ENCODE measurements around the gene PRR22. TPM values are rescaled to one million over a fixed set of nuclear protein-coding genes. Genes with fewer than 3 reads are reported as not detected.
A peak's percentile ranks its signal among the peaks of the same experiment; 100 is the strongest.

PRR22 gene
- total RNA-seq, 1 donor from 2014 or later, result 0.53 TPM

DNA sequence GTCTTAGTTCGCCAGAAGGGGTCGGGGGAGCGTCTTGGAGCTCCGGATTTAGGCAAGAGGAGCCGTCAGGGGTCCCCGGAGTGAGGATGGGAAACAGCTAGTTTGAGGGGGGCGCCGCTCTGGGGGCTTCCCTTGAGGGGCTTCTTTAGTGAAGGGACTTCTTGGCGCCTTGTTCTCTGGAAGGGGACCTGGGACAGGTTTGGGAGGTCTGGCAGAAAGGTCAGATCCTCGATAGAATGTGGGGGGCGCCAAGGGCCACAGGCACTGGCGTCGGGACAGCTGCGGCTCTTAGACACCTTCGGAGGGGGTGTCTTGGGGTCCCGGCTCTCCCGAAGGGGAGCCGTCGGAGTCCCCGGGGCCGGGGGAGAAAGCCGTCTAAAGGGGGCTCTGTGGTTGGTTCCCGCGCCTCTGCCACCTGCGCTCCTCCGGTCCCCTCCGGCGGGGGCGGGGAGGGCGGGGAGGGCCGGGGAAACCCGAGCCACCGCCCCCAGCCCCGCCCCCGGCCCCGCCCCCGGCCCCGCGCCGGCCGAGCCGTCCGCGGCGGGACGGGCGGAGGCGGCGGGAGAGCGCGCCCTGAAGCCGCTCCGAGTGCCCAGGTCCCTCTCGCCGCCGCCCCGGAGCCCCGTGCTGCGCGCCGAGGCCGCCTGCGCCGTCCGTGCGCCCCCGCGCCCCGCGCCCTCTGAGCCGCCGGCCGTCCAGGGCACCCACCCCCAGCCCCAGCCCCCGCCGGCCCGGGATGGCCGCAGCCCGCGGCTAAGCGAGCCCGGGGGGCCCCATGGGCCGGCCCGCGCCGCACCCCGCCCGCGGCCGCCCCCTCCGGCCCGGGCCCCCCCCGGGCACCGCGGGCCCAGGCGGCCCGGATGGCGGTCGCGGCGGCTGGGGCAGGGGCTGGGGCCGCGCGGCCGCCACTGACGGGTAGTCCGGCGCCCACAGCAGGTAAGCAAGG is 20.2 kb upstream of the PRR22 start, which contains the start of gene NRTN:
Gene NRTN, plus strand, starts transcription at position 552 of the 946 bp plus-strand sequence. CDS start 19,099 bp downstream, outside the sequence.
- H3K27me3 ChIP-seq (ENCODE audit: control insufficient read depth, insufficient read depth, low read length), result peaks cover 7% of the 10 kb centered on the region
- H3K36me3 ChIP-seq (ENCODE audit: control insufficient read depth, insufficient read depth, low read length), result no peaks in the 10 kb centered on the region
- no peak for FAIRE-seq
- no peak for DNase-seq (ENCODE audit: low read depth)
- no peak for TF ChIP-seq CTCF (IDR thresholded peaks at IDR 0.05; ENCODE audit: insufficient read depth, low read length, severe bottlenecking)
- H3K4me3 ChIP-seq (ENCODE audit: low read depth, low read length), result no peak within 1 kb of the TSS

DNA sequence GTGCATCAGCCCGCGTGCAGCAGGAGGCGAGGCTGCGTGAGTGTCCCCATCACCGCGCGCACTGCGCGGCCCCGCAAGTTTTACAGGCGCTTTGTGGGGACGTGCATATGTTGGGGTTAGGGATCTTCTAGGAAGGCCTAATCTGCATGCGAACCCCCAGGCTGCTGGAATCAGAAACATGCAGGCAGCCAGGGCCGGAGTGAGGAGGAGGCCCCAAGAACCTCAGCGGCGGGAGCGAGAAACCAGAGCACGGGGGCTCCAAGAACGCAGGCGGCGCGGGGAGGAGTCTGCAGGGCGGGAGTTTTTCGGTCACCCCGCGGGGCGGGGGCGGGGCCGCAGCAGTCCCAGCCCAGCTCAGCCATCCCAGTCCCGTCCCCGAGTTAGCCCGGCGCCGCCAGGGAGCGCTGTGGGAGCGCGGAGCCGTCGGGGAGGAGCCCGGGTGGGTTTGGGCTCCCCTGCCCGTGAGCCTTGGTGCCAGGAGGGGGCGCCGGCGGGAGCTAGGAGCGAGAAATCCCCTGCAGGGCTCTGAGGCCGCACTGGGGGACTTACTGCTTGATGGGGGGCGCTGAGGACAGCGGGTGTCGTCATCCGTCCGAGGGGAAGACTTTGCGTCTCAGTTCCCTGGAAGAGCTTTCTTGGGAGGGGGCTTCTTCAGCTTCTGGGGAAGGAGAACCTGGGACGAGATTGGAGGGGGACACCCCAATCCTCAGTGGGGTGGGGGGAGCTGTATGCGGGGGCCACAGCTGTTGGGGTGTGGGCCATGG is 19.4 kb upstream of the PRR22 start:
- DNase-seq (ENCODE audit: low read depth) (peak; percentile 66), FAIRE-seq (no peak)
- Histone ChIP-seq H3K27me3 (ENCODE audit: control insufficient read depth, insufficient read depth, low read length) (peaks cover 7% of the 10 kb centered on the region), H3K4me3 (ENCODE audit: low read depth, low read length) (peak overlapping the region; percentile 24), H3K36me3 (ENCODE audit: control insufficient read depth, insufficient read depth, low read length) (no peaks in the 10 kb centered on the region)
- peak; percentile 99 for TF ChIP-seq CTCF (IDR thresholded peaks at IDR 0.05; ENCODE audit: insufficient read depth, low read length, severe bottlenecking)

DNA sequence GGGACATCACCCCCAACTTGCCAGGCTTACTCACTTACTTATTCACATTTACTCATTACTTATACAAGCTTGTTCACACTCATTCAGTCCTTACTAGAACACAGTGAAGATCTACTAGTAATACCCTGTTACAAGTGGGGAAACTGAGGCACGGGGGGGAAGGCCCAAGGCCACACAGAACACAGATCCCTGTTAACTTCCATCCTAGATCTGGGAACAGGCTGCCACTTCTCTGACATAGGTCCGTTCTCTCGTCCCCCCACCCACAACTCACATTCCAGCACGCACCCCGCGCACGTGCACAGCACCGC is 18.9 kb upstream of the PRR22 start:
- TF ChIP-seq CTCF (IDR thresholded peaks at IDR 0.05; ENCODE audit: insufficient read depth, low read length, severe bottlenecking), result no peak
- DNase-seq (ENCODE audit: low read depth) (peak; percentile 15), FAIRE-seq (no peak)
- no peaks in the 10 kb centered on the region for H3K36me3 ChIP-seq (ENCODE audit: control insufficient read depth, insufficient read depth, low read length)
- peaks cover 9% of the 10 kb centered on the region for H3K27me3 ChIP-seq (ENCODE audit: control insufficient read depth, insufficient read depth, low read length)
- H3K4me3 ChIP-seq (ENCODE audit: low read depth, low read length), result peak overlapping the region; percentile 24

DNA sequence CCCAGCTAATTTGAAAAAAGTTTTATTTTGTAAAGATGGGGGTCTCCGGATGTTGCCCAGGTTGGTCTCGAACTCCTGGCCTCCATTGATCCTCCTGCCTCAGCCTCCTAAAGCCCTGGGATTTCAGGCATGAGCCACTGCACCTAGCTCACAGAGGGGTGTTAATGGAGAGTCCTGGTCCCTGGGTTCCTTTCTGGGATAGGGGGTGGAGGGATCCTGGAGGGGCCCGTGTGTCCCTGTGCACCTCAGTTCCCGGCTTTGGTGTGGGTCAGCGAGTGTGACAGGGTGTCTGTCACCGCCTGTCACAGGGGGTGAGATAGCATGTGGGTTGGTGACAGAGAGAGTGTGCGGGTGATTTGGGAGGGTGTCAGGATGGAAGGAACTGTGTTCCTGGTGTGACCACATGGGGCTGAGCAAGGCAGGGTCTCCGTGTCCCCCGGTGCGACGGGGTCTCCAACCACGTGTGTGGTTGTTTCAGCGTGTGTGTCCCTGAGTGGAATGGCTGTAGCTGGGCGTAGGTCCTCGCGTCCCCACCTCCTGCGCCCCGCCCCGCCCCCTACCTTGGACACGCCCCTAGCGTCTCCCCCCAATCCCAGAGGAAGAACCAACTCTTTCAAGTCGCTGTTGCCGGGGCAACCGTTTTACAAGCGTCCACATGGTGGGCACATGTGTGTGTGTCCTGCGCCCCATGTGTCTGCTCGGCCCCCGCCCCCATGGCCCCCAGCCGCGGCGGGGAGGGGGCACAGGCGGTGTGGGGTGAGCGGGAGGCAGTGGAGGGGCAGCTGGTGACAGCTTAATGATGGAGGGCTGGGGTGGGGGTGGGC is 17.5 kb upstream of the PRR22 start:
- no peaks in the 10 kb centered on the region for H3K36me3 ChIP-seq (ENCODE audit: control insufficient read depth, insufficient read depth, low read length)
- FAIRE-seq (no peak), DNase-seq (ENCODE audit: low read depth) (no peak)
- peaks cover 9% of the 10 kb centered on the region for H3K27me3 ChIP-seq (ENCODE audit: control insufficient read depth, insufficient read depth, low read length)
- H3K4me3 ChIP-seq (ENCODE audit: low read depth, low read length), result no peak overlapping the region
- no peak for TF ChIP-seq CTCF (IDR thresholded peaks at IDR 0.05; ENCODE audit: insufficient read depth, low read length, severe bottlenecking)

- FAIRE-seq, result no peak
These were observed 16.1 kb upstream of the PRR22 start for GRCh38 chr19:5800361-5801270.

More at GRCh38 chr19:5800361-5801270, 16.1 kb upstream of the PRR22 start:
- DNase-seq (ENCODE audit: low read depth), result no peak
- H3K4me3 ChIP-seq (ENCODE audit: low read depth, low read length), result no peak overlapping the region
- no peak for TF ChIP-seq CTCF (IDR thresholded peaks at IDR 0.05; ENCODE audit: insufficient read depth, low read length, severe bottlenecking)
- H3K27me3 ChIP-seq (ENCODE audit: control insufficient read depth, insufficient read depth, low read length), result peaks cover 6% of the 10 kb centered on the region
- no peaks in the 10 kb centered on the region for H3K36me3 ChIP-seq (ENCODE audit: control insufficient read depth, insufficient read depth, low read length)
